NCI-H82 treated with DMSO at 0.1 percent for 48 hours (cell line): ENCODE measurements around the gene CALCOCO1.
A peak's percentile ranks its signal among the peaks of the same experiment; 100 is the strongest.
"Not testable (repeated sequence)": the region's sequence is repeated elsewhere in the genome, so short reads cannot be mapped to it uniquely, and the experiment has no call there.

Source experiments
- DNase-seq: peaks from one replicate; lab custom pipeline; 2025; ENCODE audit not compliant: unreplicated experiment; lab: John Stamatoyannopoulos, UW

Gene CALCOCO1

DNA sequence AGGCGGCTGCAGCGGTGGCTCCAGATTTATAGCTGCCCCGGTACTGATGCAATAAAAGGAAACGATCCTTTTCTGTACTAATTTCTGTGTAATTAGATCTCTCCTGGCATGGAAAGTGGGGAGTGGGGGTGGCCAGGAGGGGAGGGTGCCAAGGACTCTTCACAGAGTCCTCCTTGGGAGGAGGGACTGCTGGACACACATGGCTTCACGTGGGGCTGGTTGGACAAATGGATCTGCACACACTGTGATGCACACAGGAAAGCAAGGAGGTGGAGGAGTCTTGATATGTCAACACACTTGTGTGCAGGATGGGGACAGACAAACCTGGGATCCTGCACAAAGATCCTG is 27.6 kb downstream of the CALCOCO1 start:
- no peak for DNase-seq

DNA sequence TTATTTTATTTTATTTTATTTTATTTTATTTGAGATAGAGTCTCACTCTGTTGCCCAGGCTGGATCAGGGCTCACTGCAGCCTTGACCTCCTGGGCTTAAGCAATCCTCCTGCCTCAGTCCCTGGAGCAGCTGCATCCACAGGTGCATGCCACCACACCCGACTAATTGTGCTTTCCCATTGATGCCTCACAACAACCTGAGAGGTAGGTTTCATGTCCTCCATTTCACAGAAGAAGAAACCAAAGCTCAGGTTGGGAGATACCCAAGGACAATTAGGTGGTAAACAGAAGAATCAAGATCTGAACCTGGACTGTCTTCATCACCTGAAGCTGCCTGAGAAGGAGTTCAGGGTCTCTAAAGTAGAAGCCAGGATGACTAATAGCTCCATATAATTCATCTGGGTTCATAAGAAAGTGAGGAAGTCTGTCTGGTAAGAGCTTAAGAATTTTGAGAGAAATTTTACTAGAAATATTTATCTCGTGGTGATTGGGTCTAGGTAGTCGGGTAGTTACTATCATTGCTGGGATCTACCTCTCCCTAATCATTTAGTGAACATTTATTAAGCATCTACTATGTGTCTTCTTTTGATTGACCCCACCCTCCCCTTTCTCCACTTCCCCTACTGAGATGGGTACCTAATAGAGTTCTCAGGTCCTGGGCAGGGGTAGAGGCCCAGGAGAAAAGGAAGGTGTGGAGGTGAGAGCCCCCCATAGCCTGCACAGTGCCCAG is 28.1 kb downstream of the CALCOCO1 start:
- no peak for DNase-seq

DNA sequence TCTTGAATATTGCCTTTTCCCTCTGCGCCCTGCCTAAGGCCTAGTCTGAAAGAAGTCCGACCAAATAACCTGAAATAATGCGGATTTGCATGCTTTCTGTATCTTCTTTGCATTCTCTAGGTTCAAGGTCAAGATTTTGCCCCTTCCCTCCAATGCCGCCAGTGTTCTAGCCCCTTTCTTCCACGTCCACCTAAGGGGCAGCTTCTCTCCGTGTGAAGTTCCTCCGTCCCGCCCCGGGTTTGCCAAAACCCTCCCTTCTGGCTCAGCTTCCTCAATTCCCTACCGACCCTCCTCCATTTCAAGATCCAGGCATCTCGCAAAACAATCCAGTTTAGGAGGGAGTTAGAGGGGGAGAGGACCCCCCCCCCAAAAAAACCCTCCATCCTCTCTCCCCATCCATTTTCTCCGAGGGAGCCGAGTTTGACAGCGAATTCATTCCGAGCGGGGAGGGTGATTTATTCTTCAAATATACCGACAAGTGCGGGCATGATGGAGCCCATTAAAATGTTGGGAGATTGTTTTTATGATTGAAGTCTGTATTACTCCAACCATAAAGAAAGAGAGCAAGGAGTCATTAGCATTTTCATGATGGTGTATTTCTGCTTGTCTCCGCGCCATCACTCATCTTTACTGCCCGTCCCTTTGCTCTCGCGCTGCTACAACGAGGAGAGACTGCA is 30.5 kb downstream of the CALCOCO1 start:
- no peak for DNase-seq

DNA sequence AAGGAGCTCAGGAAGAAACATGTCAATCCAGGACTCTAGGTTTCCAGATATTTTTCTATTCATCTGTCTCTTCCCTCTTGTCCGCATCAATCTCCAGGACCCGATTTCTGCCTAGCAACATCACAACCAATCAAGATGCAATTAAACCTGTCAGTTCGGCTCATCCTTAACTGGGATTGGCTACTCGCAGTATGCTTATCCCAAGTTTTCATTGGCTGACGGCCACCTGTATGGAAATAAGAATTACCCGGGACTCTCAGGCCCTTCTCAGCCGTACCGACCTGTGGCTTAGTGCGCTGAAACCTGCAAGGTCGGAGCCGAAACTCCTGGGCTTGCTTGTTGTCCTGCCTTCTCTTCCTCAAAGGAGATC is 31.0 kb downstream of the CALCOCO1 start:
- DNase-seq, result peak; percentile 96

DNA sequence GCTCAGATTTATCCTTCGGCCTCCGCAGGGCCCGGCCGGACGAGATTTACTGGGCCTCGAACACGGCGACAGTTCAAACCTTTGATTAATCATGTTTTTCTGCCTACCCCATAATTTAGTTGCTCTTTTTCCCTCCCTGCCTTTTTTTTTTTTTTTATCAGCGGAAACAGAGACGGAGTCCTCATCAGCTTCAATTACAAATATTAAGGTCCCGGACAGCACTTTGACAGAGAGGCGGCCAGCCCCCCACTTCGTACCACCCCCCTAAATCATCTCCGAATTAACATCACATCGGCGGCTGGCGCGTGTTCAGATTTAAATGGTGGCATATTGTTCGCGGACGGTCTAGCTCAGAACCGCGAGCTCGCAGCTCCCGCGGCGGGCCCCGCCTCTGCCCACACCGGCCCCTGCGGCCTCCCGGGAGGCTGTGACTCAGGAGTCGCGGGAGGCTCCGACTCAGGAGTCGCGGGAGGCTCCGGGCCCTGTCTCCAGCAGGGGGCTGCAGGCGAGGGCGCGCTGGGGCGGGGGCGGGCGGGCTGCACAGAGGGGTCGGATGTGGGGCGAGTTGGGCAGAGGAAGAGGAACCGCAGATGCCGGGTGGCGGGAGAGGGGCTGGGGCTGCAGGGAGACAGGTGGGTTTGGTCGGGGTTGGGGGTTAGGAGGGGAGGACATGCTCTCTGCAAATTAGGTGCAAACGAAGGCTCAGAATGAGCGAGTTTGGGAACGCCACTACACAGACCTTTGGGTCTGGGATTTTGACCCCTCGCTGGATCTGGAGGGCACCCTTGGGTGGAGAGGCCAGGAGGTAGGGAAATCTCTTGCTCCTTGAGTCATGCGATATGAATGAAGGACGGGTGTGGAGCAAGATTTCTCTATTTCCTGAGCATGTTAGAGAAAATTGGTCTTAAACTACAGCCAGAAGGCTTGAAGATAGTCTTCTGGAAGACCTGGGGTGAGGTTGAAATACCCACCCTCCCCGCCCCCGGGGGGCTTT is 31.8 kb downstream of the CALCOCO1 start:
- DNase-seq, result no peak

DNA sequence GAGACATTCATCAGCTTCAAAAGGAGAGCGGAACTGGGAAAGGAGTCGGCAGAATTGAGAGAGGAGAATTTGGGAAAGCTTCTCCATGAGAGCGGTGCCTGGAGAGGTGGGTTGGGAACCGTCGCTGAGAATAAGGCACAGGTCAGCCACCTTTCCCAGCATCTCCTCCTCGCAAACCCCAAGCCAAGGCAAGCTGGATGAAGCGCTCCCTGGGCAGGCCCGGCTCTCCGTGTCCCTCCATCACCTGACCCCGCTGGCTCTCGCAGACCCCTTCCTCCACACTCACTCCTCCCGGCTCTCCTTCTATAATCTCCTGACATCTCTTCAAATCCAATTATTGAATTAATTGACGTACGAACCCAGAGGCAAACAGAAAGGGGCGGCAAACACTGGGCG is 32.5 kb downstream of the CALCOCO1 start:
- peak; percentile 97 for DNase-seq

DNA sequence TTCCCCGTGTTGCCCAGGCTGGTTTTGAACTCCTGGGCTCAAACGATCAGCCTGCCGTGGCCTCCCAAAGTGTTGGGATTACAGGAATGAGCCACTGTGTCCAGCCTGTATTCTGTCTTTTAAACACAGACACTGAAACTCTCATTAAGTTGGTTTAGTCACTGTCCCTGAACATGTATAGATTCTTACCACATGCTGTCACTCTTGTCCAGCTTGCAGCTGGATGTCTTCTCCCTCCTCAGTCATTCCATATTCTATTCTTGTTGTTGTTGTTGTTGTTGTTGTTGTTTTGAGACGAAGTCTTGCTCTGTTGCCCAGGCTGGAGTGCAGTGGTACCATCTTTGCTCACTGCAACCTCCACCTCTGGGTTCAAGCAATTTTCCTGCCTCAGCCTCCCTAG is 39.1 kb downstream of the CALCOCO1 start:
- no peak for DNase-seq

DNA sequence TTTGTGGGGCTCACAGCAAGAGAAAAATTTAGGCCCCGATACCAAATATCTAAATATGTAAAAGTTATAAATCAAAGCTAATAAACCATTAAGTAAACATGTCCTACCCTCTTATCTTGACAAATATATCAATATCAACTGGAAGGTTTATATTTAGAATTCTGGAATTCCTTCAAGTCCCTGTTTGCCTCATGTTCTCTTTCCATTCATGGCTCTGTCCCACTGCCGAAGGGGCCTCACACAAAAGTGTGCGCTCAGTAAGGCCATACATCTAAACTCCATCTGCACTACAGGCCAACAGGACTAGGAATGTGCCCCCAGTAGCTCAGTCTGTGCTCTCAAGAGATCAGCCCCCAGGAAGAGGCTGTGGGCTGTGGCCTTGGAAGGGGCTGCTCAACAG is 40.8 kb downstream of the CALCOCO1 start:
- no peak for DNase-seq

DNA sequence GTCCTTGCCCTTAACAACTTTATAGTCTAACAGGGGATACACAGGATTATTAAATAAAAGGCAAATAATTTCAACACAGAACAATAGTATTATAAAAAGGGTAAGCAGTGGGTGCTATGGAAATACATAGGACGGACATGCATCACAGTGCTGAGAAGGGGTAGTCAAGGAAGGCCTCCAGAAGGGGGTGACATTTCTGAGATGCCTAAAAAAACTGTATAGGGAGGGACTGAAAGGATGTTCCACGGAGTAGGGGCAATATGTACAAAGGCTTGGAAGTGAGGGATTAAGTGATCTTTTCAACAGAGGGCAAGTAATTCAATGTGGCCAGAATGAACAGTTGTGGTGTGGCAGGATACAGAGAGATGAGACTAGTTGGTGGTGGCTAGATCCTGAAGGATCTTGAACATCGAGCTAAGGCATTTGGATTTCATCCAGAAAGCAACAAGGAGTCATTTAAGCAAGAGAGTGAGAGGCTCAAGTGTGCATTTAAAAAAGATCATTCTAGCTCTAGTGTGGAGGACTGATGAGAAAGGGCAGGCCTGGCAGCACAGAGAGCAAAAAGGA is 42.5 kb downstream of the CALCOCO1 start:
- DNase-seq, result no peak

DNA sequence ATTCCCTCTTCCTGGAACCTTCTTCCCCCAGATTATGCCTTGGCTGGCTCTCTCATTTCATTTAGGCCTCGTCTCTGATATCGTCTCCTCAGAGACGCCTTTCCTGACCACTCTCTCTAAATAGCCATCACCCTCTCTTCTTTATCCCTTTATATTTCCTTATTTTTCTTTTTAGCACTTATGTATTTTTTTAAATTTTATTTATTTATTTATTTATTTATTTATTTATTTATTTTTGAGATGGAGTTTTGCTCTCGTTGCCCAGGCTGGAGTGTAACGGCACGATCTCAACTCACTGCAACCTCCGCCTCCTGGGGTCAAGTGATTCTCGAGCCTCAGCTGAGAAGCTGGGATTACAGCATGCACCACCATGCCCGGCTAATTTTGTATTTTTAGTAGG is 43.3 kb downstream of the CALCOCO1 start:
- DNase-seq, result no peak

DNA sequence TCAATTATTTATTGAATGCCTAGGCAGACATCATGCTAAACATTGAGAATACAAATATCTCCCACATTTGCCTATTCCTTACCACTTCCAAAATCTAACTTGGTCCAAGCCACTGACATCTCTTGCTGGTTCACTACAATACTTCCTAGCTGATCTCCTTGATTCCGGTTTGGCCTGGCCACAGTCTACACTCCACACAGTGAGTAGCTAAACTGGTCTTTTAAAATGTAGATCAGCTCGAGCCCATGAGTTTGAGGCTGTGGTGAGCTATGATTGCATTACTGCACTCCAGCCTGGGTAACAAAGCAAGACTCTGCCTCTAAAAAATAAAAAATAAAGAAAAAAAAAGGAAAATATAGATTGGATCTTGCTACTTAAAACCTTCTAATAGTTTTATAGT is 43.8 kb downstream of the CALCOCO1 start:
- DNase-seq, result no peak

DNA sequence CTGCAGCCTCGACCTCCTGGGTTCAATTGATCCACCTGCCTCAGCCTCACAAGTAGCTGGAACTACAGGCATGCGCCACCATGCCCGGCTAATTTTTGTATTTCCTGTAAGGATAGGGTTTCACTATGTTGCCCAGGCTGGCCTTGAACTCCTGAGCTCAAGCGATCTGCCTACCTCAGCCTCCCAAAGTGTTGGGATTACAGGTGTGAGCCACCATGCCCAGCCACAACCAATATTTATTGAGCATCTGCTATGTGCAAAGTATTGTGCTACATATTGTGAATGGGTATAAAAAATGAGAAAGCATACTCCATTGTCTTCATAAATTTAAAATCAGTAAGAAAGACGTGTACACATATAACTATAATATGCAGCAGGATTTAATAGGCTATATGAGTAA is 47.2 kb downstream of the CALCOCO1 start:
- DNase-seq, result not testable (repeated sequence)

DNA sequence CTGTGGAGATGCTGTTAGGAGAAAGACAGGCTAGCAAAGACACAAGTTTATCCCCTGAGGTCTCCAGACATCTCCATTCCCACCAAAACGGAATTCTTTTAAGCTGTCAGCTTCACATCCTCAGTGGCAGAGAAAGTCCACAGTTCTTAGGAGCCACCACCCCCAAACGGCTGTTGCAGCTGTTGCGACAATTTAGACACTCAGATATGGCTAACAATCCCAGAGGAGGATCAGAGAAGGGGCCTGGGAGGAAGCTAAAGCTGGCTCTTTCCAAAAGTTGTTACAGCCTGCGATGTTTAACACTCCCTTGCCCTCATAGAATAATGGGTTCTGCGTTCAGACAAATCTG is 49.5 kb downstream of the CALCOCO1 start:
- DNase-seq, result no peak

DNA sequence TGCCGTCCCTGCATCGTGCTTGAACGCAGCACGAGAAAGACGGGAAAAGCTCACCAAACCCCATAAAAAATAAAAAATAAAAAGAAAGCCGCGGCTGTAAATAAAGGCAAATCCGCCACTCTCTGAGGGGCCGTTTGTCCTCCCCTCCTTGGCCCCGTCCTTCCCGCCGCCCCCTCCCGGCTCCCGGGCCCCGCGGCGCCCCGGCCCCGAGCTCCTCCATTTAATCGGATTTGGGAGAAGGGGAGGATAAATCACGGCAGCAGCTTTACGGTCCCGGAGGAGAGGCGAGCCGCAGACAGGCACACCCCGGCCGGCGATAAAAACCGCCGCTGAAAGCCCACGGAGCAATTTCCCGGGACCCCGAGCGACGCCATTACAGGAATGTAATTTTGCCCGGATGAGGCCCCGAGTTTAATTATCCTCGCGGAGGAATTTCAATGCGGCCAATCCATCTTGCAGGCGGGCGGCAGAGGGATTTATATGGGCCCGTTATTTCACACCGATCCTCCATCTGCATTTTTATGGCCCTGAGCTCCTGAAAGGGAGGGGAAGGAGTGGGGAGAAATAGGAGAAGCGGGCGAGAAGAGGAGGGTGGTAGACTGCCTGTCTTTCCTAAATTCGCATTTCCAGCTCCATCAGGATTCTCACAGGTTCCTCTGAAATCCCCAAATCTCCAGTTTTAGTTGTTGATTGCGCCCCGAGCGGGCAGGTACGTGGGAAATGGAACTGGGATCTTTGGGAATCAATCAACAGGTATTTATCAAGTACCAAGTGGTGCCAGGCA is 50.0 kb downstream of the CALCOCO1 start:
- DNase-seq, result peak; percentile 81

DNA sequence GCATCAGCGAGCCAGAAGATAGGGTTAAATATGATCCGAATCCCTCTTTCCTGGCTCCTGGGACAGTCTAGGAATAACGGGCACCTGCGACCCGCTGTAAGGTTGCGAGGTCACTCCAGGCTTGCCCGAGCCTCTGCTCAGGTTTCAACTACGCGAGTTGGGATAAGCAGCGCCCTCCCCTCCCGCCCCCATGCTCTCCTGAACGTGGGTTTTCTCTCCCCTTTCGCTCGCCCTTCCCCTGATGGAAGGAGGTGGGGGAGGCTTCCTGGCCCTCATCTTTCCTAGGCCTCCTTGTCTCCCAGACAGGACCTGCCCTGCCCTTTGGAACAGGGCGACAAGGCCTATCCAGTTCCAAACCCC is 50.6 kb downstream of the CALCOCO1 start:
- DNase-seq, result peak; percentile 81

DNA sequence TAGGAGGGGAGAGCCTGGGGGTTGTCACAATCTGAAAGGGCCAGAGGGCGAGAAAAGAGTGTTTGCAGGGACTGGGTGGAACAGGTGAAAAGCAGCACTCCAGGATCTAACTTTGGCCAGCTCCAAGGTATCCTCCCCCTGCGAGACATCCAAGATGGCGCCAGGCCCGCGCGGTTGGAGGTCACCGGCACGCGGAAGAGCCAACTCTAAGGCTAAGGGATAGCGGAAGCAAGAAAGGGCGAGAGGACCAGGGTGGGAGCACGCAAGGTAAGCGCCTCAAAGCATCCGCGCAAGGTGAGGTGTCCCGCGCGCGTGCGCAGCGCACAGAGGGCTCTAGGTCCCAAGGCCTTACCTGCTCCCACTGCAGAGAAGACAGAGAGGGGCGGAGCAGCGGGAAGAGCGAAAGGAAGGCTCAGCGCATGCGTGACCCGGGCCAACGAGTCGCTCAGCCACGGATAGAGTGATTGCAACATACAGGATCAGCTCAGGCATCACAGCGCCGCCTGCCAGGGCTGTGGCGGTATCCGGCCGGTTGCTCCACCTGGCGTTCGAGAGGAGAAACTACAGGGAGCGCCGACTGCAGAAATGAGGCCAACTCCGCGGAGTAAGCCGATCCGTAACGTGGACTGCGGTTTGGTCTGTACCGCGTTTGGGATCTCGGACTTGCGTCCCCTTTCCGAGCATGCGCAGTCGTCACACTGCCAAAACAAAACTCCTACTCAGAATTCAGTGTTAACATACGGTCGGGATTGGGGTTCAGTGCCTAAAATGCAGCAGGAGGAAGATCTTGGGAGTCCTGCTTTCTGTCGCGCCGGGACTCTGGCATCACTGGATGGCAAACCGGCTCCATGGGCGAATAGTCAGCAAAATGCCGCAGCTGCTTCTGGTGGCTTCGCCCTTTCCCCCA is 51.3 kb downstream of the CALCOCO1 start, which contains the start of gene ATP5MC2:
TSS of gene ATP5MC2 (minus strand) at position 383 of the 907 bp plus-strand sequence. CDS start 3,469 bp downstream, outside the sequence.
- DNase-seq, result peak; percentile 98

DNA sequence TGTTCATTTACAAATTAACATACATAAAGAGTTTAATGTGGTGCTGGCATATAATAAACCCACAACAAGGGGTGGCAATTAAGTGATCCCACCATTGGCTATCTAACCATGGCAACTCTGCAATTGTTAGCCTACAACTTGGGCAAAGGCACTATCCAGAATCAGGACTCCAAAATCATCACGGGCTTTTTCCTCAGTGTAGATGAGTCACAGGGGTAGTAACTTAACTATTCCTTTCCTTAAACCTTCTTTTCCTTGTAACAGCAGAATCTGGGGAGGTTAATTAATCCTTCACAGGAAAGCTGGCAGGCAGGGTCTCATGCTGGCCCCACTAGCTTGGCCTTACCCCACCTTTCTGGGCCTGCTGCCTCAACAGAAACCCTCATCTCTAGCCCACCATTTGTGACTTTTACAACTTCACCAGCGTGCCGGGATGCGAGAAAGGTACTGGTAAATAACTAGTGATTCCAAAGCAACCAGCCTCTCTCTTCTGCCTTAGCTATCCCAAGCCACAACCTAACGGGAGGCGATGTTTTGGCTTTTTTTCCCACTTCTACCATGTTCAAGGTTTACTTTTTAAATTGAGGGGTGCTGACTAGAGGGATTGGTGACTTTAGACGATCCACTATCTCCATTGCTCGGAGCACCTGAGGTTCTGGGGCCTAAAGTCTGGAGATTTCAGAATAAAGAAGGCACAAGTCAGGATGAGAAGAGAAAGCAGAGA is 52.1 kb downstream of the CALCOCO1 start:
- DNase-seq, result no peak

DNA sequence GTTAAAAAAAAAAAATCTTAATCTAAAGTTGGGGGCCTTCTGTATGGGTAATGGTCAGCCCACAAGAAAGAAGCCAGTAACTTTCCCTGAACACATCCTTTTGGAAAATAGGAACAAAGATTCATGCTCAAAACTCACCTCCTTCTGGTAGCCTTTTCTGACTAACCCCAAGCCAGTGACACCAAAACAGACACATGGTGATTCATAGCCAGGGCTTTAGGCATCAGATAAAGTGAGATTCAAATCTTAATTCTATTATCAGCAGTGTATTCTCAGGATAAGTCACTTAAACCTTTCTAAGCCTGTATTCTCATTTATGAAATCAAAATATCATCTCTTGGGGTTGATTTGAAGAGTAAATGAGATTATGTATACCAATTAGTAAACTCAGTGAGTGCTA is 56.3 kb downstream of the CALCOCO1 start:
- no peak for DNase-seq

DNA sequence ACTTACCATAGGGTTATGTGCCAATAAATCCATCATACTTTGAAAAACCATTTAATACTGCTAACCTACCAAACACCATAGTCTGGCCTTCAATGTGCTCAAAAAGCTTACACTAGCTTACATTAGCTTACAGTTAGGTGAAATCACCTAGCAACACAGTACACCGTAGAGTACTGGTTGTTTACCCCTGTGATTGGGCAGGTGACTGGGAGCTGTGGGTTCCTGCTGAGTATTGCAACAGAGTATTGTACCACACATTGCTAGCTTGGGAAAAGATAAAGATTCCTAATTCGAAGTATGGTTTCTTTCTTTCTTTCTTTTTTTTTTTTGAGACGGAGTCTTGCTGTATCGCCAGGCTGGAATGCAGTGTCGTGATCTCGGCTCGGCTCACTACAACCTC is 56.9 kb downstream of the CALCOCO1 start:
- DNase-seq, result no peak
